ENCODE data around the gene SPOCK1.

SPOCK1 gene

DNA sequence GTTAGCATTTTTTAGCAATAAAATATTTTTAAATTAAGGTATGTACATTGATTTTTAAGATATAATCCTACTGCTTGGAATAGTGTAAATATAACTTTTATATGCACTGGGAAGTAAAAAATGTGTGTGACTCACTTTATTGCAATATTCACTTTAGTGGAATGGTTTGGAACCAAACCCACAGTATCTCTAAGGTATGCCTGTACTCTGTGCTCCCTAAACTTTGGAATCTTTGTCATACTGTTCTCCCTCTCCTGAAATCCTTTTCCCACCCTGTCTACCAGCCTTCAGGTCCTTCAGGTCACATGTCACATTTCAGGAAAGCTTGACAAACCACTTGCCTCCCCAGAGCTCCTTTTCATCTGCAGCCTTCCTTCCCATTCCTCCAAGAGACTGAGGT, 308.7 kb downstream of the SPOCK1 start:
- H3K36me3 ChIP-seq (ENCODE audit: control insufficient read depth, insufficient read depth, low read length): no peaks in the 10 kb centered on the region
- H3K27ac ChIP-seq (ENCODE audit: insufficient read depth, low read length, poor library complexity, severe bottlenecking): no peak overlapping the region
- H3K4me1 ChIP-seq (ENCODE audit: control insufficient read depth, insufficient read depth, low read length, poor library complexity, severe bottlenecking): no peaks in the 10 kb centered on the region
- H3K9me3 ChIP-seq (ENCODE audit: control insufficient read depth, low read length): no peaks in the 10 kb centered on the region
- no peaks in the 10 kb centered on the region for H3K27me3 ChIP-seq (replicated peaks; ENCODE audit: control insufficient read depth, insufficient read depth, low read length, poor library complexity, severe bottlenecking)
- no peak overlapping the region for H3K4me3 ChIP-seq (ENCODE audit: insufficient read depth, low read depth, low read length, poor library complexity, severe bottlenecking)
- DNase-seq: no peak

DNA sequence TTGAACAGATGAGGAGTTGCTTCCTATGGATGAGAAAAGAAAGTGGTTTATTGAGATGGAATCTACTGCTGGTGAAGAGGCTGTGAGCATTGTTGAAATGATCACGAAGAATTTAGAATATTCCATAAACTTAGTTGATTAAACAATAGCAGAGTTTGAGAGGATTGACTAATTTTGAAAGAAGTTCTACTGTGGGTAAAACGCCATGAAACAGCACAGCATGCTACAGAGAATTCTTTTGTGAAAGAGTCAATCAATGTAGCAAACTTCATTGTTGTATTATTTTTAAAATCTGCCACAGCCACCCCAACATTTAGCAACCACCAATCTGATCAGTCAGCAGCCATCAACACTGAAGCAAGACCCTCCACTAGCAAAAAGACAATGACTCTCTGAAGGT, 309.1 kb downstream of the SPOCK1 start:
- H3K4me3 ChIP-seq (ENCODE audit: insufficient read depth, low read depth, low read length, poor library complexity, severe bottlenecking): no peak overlapping the region
- no peaks in the 10 kb centered on the region for H3K9me3 ChIP-seq (ENCODE audit: control insufficient read depth, low read length)
- H3K36me3 ChIP-seq (ENCODE audit: control insufficient read depth, insufficient read depth, low read length): no peaks in the 10 kb centered on the region
- no peak overlapping the region for H3K27ac ChIP-seq (ENCODE audit: insufficient read depth, low read length, poor library complexity, severe bottlenecking)
- H3K27me3 ChIP-seq (replicated peaks; ENCODE audit: control insufficient read depth, insufficient read depth, low read length, poor library complexity, severe bottlenecking): no peaks in the 10 kb centered on the region
- H3K4me1 ChIP-seq (ENCODE audit: control insufficient read depth, insufficient read depth, low read length, poor library complexity, severe bottlenecking): no peaks in the 10 kb centered on the region
- no peak for DNase-seq

GRCh38 chr5:137188566-137188965, 310.6 kb downstream of the SPOCK1 start:
- Histone ChIP-seq H3K4me3 (ENCODE audit: insufficient read depth, low read depth, low read length, poor library complexity, severe bottlenecking) (no peak overlapping the region), H3K9me3 (ENCODE audit: control insufficient read depth, low read length) (no peaks in the 10 kb centered on the region), H3K27me3 (replicated peaks; ENCODE audit: control insufficient read depth, insufficient read depth, low read length, poor library complexity, severe bottlenecking) (no peaks in the 10 kb centered on the region), H3K36me3 (ENCODE audit: control insufficient read depth, insufficient read depth, low read length) (no peaks in the 10 kb centered on the region), H3K4me1 (ENCODE audit: control insufficient read depth, insufficient read depth, low read length, poor library complexity, severe bottlenecking) (no peaks in the 10 kb centered on the region), H3K27ac (ENCODE audit: insufficient read depth, low read length, poor library complexity, severe bottlenecking) (no peak overlapping the region)
- DNase-seq: no peak

GRCh38 chr5:137186759-137187461, 312.2 kb downstream of the SPOCK1 start:
- Histone ChIP-seq H3K4me3 (ENCODE audit: insufficient read depth, low read depth, low read length, poor library complexity, severe bottlenecking) (no peak overlapping the region), H3K36me3 (ENCODE audit: control insufficient read depth, insufficient read depth, low read length) (no peaks in the 10 kb centered on the region), H3K27me3 (replicated peaks; ENCODE audit: control insufficient read depth, insufficient read depth, low read length, poor library complexity, severe bottlenecking) (no peaks in the 10 kb centered on the region), H3K9me3 (ENCODE audit: control insufficient read depth, low read length) (no peaks in the 10 kb centered on the region), H3K27ac (ENCODE audit: insufficient read depth, low read length, poor library complexity, severe bottlenecking) (no peak overlapping the region), H3K4me1 (ENCODE audit: control insufficient read depth, insufficient read depth, low read length, poor library complexity, severe bottlenecking) (no peaks in the 10 kb centered on the region)
- no peak for DNase-seq

GRCh38 chr5:137185193-137185592, 313.9 kb downstream of the SPOCK1 start:
- Histone ChIP-seq H3K27ac (ENCODE audit: insufficient read depth, low read length, poor library complexity, severe bottlenecking) (no peak overlapping the region), H3K4me1 (ENCODE audit: control insufficient read depth, insufficient read depth, low read length, poor library complexity, severe bottlenecking) (no peaks in the 10 kb centered on the region), H3K4me3 (ENCODE audit: insufficient read depth, low read depth, low read length, poor library complexity, severe bottlenecking) (no peak overlapping the region), H3K9me3 (ENCODE audit: control insufficient read depth, low read length) (no peaks in the 10 kb centered on the region), H3K36me3 (ENCODE audit: control insufficient read depth, insufficient read depth, low read length) (no peaks in the 10 kb centered on the region), H3K27me3 (replicated peaks; ENCODE audit: control insufficient read depth, insufficient read depth, low read length, poor library complexity, severe bottlenecking) (no peaks in the 10 kb centered on the region)
- DNase-seq: no peak

DNA sequence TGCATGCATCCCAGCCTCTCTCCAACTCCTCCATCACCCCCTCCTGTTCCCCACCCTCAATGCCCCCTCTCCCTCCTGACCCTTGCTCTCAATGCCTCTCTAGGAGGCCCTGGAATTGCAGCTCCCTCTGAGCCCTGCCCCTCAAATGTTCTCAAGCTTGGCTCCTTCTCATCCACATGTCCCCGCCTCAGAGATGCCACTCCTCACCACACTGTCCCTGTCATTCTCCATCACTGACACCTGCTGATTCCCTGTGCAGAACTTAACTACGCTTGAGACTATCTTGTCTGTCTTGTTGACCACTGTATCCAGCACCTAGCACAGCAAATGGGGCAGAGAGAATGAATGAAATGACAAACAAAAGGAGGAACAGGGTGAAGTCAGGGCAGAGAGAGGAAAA, 314.4 kb downstream of the SPOCK1 start:
- Histone ChIP-seq H3K4me1 (ENCODE audit: control insufficient read depth, insufficient read depth, low read length, poor library complexity, severe bottlenecking) (no peaks in the 10 kb centered on the region), H3K27ac (ENCODE audit: insufficient read depth, low read length, poor library complexity, severe bottlenecking) (no peak overlapping the region), H3K4me3 (ENCODE audit: insufficient read depth, low read depth, low read length, poor library complexity, severe bottlenecking) (no peak overlapping the region), H3K27me3 (replicated peaks; ENCODE audit: control insufficient read depth, insufficient read depth, low read length, poor library complexity, severe bottlenecking) (no peaks in the 10 kb centered on the region), H3K9me3 (ENCODE audit: control insufficient read depth, low read length) (no peaks in the 10 kb centered on the region), H3K36me3 (ENCODE audit: control insufficient read depth, insufficient read depth, low read length) (no peaks in the 10 kb centered on the region)
- DNase-seq: no peak

DNA sequence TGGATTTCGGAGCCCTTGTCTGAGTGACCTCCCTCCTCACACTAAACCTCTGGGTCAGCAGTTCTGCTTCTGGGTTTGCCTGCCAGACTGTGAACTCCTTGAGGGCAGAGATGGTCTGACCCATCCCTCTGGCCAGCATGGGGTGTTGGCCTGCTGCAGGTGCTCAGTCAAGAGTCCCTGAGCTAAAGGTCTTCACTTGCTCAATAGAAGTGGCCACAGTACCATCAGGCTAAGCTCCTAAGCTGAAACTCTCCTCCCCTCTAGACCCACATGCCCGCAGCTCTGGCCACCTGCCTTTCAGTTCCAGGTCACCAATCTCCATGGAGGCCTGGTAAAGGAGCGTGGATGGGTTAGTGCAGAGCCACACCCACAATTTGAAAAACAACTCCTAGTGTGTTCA, 316.6 kb downstream of the SPOCK1 start:
- DNase-seq: no peak
- Histone ChIP-seq H3K9me3 (ENCODE audit: control insufficient read depth, low read length) (no peaks in the 10 kb centered on the region), H3K4me3 (ENCODE audit: insufficient read depth, low read depth, low read length, poor library complexity, severe bottlenecking) (no peak overlapping the region), H3K27ac (ENCODE audit: insufficient read depth, low read length, poor library complexity, severe bottlenecking) (no peak overlapping the region), H3K4me1 (ENCODE audit: control insufficient read depth, insufficient read depth, low read length, poor library complexity, severe bottlenecking) (no peaks in the 10 kb centered on the region), H3K27me3 (replicated peaks; ENCODE audit: control insufficient read depth, insufficient read depth, low read length, poor library complexity, severe bottlenecking) (no peaks in the 10 kb centered on the region), H3K36me3 (ENCODE audit: control insufficient read depth, insufficient read depth, low read length) (no peaks in the 10 kb centered on the region)

GRCh38 chr5:137181667-137182066, 317.5 kb downstream of the SPOCK1 start:
- H3K27ac ChIP-seq (ENCODE audit: insufficient read depth, low read length, poor library complexity, severe bottlenecking): no peak overlapping the region
- no peak for DNase-seq
- no peaks in the 10 kb centered on the region for H3K27me3 ChIP-seq (replicated peaks; ENCODE audit: control insufficient read depth, insufficient read depth, low read length, poor library complexity, severe bottlenecking)
- no peaks in the 10 kb centered on the region for H3K4me1 ChIP-seq (ENCODE audit: control insufficient read depth, insufficient read depth, low read length, poor library complexity, severe bottlenecking)
- no peaks in the 10 kb centered on the region for H3K9me3 ChIP-seq (ENCODE audit: control insufficient read depth, low read length)
- no peak overlapping the region for H3K4me3 ChIP-seq (ENCODE audit: insufficient read depth, low read depth, low read length, poor library complexity, severe bottlenecking)
- no peaks in the 10 kb centered on the region for H3K36me3 ChIP-seq (ENCODE audit: control insufficient read depth, insufficient read depth, low read length)

GRCh38 chr5:137179203-137179602, 319.9 kb downstream of the SPOCK1 start:
- no peak overlapping the region for H3K27ac ChIP-seq (ENCODE audit: insufficient read depth, low read length, poor library complexity, severe bottlenecking)
- H3K9me3 ChIP-seq (ENCODE audit: control insufficient read depth, low read length): no peaks in the 10 kb centered on the region
- no peak for DNase-seq
- no peaks in the 10 kb centered on the region for H3K4me1 ChIP-seq (ENCODE audit: control insufficient read depth, insufficient read depth, low read length, poor library complexity, severe bottlenecking)
- H3K4me3 ChIP-seq (ENCODE audit: insufficient read depth, low read depth, low read length, poor library complexity, severe bottlenecking): no peak overlapping the region
- H3K27me3 ChIP-seq (replicated peaks; ENCODE audit: control insufficient read depth, insufficient read depth, low read length, poor library complexity, severe bottlenecking): no peaks in the 10 kb centered on the region
- no peaks in the 10 kb centered on the region for H3K36me3 ChIP-seq (ENCODE audit: control insufficient read depth, insufficient read depth, low read length)

DNA sequence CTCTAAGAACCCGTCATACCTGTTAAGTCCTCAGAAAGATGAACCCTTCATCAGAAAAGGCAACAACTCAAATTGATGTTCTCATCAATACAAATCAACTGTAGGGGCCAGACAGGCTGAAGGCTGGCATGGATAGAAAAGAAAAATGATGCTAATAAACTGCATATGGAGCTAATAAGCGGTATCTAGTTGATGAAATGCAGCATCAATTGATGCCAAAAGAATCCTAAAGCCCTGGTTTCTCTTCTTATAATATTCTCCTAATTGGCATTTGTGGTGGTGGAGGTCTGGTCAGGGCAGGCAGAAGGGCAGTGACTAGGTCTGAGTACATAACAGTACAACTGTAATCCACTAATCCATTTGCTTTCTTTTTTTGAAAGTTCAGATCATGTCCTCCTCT, 322.5 kb downstream of the SPOCK1 start:
- H3K36me3 ChIP-seq (ENCODE audit: control insufficient read depth, insufficient read depth, low read length): no peaks in the 10 kb centered on the region
- no peaks in the 10 kb centered on the region for H3K9me3 ChIP-seq (ENCODE audit: control insufficient read depth, low read length)
- no peak overlapping the region for H3K4me3 ChIP-seq (ENCODE audit: insufficient read depth, low read depth, low read length, poor library complexity, severe bottlenecking)
- no peak overlapping the region for H3K27ac ChIP-seq (ENCODE audit: insufficient read depth, low read length, poor library complexity, severe bottlenecking)
- H3K4me1 ChIP-seq (ENCODE audit: control insufficient read depth, insufficient read depth, low read length, poor library complexity, severe bottlenecking): no peaks in the 10 kb centered on the region
- H3K27me3 ChIP-seq (replicated peaks; ENCODE audit: control insufficient read depth, insufficient read depth, low read length, poor library complexity, severe bottlenecking): no peaks in the 10 kb centered on the region
- DNase-seq: no peak
